ENCODE measurements around the gene LRP1-AS.

The LRP1-AS gene

DNA sequence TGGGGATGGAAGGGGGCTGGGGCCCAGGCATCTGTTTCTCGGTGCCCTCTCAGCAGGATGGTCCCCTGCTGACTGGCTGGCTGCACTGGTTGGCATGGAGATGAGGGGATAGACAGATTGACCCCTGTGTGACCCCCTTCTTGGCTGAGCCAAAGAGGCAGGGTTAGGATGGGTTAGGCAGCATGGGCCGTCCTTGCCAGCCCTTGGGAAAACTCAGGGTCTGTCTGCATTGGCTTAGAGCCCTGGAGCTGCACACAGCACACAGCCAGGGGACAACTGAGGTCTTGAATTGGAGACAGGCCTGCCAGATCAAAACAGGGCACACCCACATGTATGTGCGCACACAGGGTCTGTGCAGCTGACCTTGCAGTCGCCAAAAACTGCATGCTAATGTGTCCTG, 11.2 kb upstream of the LRP1-AS start:
- Histone ChIP-seq H3K4me1 (ENCODE audit: control insufficient read depth in 1 of 2, insufficient read depth in 1 of 2, low read depth in 1 of 2, low read length in 1 of 2) (no peaks in the 10 kb centered on the region), H3K36me3 (no peaks in the 10 kb centered on the region), H3K27ac (no peak overlapping the region), H3K4me3 (ENCODE audit: low read depth in 1 of 2, low read length in 1 of 2) (no peak overlapping the region), H3K9me3 (no peaks in the 10 kb centered on the region), H3K27me3 (peaks cover 11% of the 10 kb centered on the region)
- TF ChIP-seq, protein P1, sequence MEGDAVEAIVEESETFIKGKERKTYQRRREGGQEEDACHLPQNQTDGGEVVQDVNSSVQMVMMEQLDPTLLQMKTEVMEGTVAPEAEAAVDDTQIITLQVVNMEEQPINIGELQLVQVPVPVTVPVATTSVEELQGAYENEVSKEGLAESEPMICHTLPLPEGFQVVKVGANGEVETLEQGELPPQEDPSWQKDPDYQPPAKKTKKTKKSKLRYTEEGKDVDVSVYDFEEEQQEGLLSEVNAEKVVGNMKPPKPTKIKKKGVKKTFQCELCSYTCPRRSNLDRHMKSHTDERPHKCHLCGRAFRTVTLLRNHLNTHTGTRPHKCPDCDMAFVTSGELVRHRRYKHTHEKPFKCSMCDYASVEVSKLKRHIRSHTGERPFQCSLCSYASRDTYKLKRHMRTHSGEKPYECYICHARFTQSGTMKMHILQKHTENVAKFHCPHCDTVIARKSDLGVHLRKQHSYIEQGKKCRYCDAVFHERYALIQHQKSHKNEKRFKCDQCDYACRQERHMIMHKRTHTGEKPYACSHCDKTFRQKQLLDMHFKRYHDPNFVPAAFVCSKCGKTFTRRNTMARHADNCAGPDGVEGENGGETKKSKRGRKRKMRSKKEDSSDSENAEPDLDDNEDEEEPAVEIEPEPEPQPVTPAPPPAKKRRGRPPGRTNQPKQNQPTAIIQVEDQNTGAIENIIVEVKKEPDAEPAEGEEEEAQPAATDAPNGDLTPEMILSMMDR (IDR thresholded peaks at IDR 0.05): no peak

DNA sequence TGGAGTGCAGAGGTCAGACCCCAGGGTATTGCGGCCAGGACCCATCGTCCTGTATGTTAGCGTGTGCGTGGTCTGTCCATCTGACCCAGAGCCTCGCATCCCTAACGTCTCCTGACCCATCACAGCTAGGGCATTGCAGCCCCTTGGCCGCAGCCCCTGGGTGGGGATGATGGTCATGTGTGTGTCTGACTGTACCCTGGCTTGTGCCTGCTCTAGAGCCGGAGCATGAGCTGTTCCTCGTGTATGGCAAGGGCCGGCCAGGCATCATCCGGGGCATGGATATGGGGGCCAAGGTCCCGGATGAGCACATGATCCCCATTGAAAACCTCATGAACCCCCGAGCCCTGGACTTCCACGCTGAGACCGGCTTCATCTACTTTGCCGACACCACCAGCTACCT, 10.8 kb upstream of the LRP1-AS start:
- Histone ChIP-seq H3K36me3 (no peaks in the 10 kb centered on the region), H3K9me3 (no peaks in the 10 kb centered on the region), H3K27ac (no peak overlapping the region), H3K4me3 (ENCODE audit: low read depth in 1 of 2, low read length in 1 of 2) (no peak overlapping the region), H3K27me3 (peaks cover 11% of the 10 kb centered on the region), H3K4me1 (ENCODE audit: control insufficient read depth in 1 of 2, insufficient read depth in 1 of 2, low read depth in 1 of 2, low read length in 1 of 2) (peaks cover 0 to 4% of the 10 kb centered on the region in 2 experiments)
- TF ChIP-seq, protein P1 (IDR thresholded peaks at IDR 0.05): no peak

DNA sequence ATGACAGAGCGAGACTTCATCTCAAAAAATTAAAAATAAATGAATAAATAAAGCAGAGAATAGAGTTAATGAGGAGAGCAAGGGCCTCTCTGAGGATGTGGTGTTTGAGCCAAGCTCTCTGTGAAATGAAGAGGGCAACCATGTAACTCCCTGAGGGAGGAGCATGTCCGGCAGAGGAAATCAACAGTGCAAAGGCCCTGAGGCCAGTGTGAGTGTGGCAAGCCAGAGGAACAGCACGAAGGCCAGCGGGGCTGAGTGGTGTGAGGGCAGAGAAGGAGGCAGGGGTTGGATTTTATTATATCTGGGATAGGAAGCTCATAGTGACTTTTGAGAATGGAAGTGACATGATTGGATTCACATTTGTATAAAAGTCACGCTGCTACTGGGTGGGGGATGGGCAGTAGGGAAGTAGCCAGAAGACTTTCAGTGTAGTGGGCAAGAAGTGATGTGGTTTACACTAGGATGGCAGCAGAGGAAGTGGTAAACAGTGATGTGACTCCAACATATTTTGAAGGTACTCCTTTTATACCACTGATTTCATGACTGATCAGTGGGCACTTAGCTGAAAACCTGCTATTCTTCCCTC, 10.3 kb upstream of the LRP1-AS start:
- TF ChIP-seq, protein P1 (IDR thresholded peaks at IDR 0.05): no peak
- Histone ChIP-seq H3K4me3 (ENCODE audit: low read depth in 1 of 2, low read length in 1 of 2) (no peak overlapping the region), H3K27ac (no peak overlapping the region), H3K4me1 (ENCODE audit: control insufficient read depth in 1 of 2, insufficient read depth in 1 of 2, low read depth in 1 of 2, low read length in 1 of 2) (peaks cover 0 to 4% of the 10 kb centered on the region in 2 experiments), H3K27me3 (peaks cover 11% of the 10 kb centered on the region), H3K9me3 (no peaks in the 10 kb centered on the region), H3K36me3 (no peaks in the 10 kb centered on the region)

DNA sequence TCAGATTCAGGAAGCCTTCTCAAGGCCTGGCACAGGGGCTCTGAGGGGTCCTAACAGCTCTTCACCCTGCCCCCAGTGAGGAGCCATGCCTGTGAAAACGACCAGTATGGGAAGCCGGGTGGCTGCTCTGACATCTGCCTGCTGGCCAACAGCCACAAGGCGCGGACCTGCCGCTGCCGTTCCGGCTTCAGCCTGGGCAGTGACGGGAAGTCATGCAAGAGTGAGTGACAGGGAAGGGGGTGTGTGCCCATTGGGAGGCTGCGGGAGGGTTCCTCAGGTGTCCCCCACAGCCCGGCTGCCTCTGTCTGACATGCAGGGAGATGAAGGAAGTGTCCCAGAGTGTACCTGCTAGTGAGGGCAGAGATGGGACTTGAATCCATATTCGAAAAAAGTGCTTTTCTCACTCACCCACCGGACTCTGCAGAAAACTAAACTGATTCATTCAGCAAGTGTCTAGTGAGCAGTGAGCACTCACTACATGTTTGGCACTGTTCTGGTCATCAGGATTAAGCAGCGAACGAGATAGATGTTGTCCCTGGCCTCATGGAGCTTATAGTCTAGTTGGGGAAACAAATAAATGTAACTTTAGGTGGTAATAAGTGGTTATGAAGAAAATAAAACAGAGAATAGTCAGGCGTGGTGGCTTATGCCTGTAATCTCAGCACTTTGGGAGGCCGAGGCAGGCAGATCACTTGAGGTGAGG, 9.4 kb upstream of the LRP1-AS start:
- no peaks in the 10 kb centered on the region for H3K36me3 ChIP-seq
- H3K27ac ChIP-seq: no peak overlapping the region
- H3K4me1 ChIP-seq (ENCODE audit: control insufficient read depth in 1 of 2, insufficient read depth in 1 of 2, low read depth in 1 of 2, low read length in 1 of 2): peaks cover 0 to 4% of the 10 kb centered on the region in 2 experiments
- no peaks in the 10 kb centered on the region for H3K9me3 ChIP-seq
- TF ChIP-seq, protein P1 (IDR thresholded peaks at IDR 0.05): no peak
- H3K27me3 ChIP-seq: peaks cover 11% of the 10 kb centered on the region
- H3K4me3 ChIP-seq (ENCODE audit: low read depth in 1 of 2, low read length in 1 of 2): no peak overlapping the region

DNA sequence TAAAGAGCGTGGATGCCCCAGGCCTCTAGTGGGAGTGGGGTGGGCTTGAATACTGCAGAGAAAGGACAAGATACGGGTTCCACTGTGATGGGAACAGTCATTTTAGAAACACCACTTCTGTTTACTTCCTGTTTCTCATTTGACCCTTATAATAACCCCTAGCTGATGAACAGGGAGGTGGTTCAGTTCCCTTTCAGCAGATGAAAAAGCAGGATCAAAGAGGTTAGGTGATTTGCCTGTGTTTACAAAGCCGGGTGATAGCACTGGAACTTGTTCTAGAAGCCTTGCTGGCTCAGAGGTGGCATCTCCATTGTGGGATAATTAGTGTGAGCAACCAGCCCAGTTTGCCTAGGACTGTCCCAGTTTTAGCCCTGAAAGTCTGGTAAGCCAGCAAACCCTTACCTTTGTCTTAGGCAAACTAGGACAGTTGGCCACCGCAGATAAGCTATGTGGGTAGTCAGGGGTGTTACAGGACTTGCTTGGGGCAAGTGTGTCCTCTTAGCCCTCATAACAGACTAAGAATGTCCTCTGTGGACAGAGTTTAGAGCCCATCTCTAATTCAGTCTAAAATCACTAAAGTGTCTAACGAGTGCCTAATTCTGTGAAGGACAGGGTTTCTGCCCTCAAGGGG, 7.5 kb upstream of the LRP1-AS start:
- Histone ChIP-seq H3K36me3 (no peaks in the 10 kb centered on the region), H3K4me3 (ENCODE audit: low read depth in 1 of 2, low read length in 1 of 2) (no peak overlapping the region), H3K27me3 (peaks cover 11% of the 10 kb centered on the region), H3K9me3 (no peaks in the 10 kb centered on the region), H3K27ac (no peak overlapping the region), H3K4me1 (ENCODE audit: control insufficient read depth in 1 of 2, insufficient read depth in 1 of 2, low read depth in 1 of 2, low read length in 1 of 2) (peaks cover 0 to 4% of the 10 kb centered on the region in 2 experiments)
- TF ChIP-seq, protein P1 (IDR thresholded peaks at IDR 0.05): no peak
